ENCODE measurements around the gene AKAP13.

AKAP13 gene

DNA sequence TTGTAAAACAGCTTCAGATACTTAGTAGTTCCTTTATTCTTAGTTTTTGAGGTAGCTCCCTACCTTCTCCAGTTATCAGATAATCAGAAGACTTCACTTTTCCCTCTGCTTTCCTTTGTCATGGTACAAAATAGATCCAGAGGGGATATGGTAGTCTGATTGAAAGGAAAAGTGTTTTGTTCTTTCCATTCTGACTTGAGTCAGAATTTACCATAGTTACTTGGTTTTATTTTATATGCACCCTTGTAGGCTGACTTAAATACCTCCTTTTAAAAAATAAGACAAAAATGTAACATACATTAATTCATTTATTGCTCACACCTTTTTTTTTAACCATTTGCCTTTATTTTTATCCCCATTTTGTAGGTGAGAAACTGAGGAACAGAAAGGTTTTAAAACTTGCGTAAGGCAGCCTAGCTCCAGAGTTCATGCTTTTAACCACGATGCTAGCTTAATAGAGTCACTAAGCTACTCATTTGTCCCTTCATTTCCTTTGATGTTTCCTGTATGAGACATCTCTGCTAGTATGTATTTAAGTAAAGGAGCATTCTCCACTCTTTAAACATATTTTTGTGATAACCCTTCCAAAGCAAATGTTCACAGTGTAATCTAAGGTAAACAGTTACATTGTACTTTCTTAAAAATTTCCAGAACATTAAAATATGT is 226.9 kb downstream of the AKAP13 start:
- no peak for DNase-seq

DNA sequence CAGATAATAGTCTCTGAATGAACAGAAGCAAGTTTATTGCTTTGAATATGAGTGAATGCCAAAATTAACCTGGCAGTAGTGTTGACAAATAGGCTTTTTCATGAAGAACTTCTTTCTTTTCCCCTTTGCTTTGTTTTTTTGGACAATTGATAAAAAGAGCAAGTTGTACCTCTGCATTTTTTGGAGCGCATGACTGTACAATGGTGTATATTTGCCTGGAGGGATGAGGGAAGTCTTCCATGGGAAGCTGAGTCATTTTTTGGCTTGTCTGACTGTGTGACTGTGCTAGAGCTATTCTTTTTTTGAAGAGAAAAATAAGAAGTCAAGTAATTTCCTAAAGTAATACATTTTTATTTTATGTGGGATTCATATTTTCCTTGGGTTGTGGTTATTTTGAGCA is 227.4 kb downstream of the AKAP13 start:
- DNase-seq: no peak

DNA sequence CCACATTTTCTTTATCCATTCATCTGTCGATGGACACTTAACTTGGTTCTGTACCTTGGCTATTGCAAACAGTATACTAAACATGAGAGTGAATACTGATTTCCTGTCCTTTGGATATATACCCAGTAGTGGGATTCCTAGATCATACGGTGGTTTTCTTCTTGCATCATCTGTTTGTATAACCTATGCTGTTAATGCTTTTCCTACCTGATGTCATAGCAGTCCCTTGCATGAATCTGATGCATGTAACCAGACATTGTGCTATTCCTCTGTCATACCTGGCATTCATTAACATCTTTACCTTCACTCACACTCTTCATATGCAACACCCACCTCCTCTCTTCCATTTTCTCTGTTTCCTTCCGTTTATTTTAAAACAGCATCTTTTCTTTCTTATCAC is 229.1 kb downstream of the AKAP13 start:
- no peak for DNase-seq

DNA sequence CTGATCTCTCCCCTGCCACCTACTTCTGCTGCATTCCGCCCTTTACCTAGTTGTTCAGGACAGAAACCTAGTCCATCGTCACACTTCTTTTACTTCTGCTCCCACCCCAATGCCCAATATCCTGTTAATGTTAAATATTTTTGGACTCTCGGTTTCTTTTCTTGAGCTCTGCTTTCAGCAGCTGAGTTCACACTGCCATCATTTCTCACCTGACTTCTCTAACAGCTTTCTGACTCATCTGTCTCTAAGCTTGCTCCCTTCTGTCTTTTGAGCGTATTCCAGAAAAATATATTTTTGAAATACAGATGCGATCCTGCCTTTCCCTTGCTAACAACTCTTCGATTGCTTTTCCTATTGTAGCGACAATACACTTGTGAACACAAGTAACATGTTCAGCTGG is 231.0 kb downstream of the AKAP13 start:
- DNase-seq: no peak

DNA sequence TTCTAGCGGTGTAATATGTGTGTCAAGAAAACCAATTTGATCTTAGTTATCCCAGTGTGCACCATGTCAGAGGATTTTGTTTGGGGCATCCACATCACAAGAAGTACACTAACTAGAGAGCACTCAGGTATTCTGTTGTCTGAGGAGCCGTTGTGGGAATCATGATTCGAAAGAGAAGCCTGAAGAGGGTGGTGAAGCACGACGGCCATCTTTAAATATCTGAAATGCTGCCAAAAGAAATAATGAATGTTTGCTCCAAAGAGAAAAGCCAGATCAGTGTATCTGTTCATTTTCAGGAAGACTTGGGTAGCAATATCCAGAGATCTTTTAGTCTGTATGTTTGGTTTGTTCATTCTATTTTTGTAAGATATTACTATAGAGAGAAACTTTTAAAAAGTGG is 233.7 kb downstream of the AKAP13 start:
- DNase-seq: no peak

DNA sequence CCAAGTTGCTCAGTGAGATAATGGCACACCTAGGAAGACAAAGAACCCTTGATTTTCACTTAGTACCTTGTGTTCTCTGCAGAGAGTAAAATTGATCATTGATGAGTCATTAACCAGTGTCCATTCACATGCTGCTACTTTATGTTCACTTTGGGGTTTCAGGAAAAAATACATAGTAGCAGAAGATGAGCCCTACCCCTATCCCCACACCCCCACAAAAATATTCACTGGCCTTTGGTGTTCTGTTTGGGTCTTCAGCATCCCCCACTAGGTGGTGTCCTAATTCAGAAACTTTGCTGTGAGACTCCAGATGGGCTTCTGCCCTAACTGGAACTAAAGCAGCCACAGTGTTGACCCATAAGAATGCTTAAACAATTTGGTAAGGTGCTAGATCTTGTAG is 235.5 kb downstream of the AKAP13 start:
- no peak for DNase-seq

DNA sequence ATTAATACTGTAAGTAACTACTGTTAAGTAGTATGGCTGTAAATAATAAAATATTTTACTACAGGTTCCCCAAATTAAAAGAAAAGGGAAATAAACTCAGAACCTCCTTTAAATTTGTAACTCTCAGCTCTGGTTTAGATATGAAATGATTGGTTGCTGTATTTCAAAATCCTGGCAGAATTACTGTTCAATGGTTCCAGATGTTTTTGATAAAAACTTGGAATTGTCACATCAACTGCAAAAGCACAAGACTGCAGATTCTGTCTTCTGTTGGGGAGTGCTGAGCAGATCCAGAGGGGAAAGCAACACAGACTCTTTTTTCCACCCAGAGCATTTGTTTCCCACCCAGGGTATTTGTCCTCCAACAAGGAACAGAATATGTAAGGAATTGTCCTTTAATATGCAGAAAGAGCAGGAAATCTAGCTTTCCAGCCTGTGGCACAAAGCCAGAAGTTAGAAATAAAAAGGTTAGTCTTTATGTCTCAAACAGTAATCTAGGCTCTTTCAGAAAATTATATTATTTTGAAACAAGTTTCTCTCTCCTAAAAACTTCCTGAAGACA is 236.2 kb downstream of the AKAP13 start:
- no peak for DNase-seq

DNA sequence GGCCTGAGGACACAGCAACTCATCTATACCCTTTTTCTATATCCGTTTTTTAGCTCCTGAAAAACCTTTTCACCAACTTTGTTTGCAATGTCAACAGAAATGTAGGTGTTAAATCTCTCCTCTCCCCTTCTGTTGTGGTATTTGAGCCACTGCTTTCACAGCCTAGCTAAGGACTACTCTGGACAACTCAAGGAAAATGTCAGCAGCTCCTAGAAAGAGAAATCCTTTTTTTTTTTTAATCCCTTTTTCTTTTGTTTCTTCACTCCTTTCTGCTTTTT is 237.8 kb downstream of the AKAP13 start:
- no peak for DNase-seq

DNA sequence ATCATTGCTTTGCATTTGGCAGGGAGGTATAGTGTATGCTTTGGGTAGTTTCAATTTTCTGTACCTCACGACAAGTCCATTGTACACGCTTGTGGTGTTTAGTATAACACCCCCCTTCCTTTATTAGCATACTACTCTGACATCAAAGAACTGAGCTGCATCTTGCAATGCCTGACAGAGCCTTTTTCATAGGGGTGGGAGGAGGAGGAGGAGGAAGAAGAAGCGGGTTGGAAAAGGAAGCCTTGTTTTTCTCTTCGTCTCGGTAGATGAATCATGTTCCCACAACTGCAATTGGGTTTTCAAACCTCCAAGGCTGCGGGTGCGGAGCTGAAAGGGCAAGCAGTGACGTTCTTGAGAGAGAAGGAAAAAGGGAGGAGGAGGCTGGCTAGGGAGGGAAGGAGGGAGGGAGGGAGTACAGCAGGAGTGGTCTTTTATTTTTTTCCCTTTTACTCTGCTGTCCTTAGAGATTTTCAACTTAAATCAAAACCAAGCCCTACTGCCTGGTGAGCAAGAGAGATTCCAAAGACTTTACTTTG is 238.6 kb downstream of the AKAP13 start:
- no peak for DNase-seq

DNA sequence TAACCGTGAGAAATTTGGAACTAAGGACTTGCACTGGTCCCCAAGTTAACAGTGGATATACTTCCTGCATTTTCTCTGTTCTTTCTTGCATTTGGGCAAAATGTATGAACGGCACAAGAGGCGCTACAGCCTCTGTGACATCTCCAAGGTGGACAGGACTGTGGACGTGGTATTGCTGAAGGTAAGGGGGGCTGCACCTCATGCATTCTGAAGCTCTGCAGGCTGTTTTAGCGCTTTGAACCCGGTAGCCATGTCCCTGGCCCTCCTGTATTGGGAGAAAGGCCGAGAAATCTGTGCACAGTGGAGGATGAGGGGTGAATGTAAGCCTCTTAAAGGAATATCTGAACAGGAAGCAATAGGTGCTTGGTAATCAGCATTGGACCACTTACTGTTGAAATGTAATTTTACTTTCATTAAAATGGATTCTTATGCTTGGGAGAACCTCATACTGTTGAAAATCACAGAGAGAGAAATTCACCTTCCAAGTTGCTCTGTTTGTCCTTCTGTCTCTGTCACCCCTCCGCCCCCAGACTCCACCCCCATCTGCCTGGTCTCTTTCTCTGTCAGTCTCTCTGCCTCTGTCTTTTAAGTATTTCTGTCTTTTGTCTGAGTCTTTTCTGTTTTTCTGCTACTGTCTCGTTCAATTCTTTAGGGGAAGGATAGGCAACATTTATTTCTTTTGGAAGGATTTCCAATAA is 239.7 kb downstream of the AKAP13 start:
- DNase-seq: no peak

DNA sequence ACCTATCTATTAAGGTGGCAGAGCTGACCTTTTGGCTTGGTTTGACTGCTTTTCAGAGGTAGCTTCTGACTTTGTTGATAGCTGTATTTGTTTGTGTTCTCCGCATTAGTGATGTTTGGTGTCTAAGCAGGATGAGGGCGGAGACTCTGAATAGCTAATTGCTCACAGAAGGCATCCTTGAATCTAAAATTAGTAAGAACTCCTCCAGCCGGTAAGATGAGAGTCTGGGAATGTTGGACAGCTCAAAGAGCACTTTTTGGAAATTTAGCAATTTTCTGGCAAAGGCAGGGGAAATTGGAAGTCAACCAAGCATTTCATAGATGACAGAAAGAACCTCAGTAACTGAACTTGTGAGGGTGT is 240.3 kb downstream of the AKAP13 start:
- no peak for DNase-seq

DNA sequence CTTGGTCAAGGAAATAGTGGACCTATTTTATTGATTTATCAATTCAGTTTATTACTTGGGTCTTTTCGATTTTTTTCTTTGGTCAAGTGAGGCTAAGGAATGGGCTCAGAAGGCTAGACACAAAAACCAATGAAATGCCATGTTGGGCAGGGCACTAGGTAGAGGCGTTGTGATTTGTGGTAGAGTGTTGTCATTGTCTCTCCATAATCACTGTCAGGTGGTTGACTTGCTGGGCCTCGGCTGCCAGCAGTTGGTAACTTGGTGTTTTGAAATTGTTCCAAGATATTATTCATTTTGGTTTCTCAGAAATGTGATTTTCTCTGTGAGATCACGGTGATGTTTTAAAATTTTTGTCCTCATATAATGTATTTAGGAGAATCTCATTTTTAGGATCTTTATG is 240.7 kb downstream of the AKAP13 start:
- DNase-seq: no peak

DNA sequence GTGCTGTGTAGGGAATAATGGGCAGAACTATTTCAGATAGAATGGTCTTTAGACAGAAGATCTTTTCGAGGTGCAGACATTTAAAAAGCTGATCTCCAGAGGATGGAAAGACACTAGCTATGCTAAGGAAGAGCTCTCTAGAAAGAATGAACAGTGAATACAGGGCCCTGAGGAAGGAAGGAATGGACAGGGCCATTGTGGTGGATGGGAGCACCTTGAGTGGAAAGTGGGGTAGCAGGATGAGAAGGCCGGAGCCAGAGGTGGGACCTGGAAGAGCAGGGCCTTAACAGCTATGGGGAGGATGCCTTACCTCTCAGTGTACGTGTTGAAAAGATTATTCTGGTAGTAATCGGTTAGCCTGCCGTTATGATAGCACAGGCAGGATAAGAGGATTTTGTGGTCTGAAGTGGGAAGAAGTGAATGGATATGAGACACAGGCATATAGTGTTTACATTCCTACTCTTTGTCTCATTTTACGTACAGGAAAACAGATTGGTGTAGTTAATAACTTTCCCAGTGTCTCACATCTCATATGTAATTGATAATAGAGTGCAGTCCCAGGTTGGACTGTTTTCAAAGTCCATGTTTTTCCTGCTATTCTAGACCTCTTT is 241.9 kb downstream of the AKAP13 start:
- no peak for DNase-seq

DNA sequence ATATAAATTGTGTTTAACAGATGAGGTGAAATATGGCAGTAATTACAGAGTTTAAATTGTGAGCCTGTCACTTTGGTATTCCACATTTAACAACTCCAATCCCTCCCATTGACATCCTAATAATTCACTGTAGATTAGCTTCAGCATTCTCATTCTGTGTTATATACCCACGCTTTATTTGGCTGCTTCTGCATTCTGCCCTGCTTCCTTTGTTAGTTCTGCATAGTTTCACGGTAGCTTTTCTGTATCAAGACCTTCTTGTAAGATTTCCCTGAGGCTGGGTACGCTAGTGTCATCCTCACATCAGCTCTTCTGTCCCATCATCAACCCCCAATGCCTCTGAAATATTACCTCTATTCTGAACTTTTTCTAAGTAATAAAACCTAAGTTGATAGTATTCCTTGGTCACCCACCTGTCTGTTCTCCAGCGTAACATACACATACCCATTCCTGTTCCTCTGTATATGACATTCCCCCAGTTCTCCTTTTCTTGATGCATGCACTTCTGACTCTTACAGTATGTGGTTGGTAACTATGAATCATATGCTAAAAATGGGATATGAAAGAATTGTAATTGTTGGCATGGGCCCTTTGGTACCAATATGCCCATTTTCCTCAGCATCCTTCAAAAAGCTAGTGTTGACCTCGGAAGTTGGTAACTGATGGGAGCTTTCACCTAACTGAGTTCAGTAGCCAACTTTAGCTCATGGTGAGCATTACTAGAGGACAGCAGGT is 243.1 kb downstream of the AKAP13 start:
- no peak for DNase-seq

DNA sequence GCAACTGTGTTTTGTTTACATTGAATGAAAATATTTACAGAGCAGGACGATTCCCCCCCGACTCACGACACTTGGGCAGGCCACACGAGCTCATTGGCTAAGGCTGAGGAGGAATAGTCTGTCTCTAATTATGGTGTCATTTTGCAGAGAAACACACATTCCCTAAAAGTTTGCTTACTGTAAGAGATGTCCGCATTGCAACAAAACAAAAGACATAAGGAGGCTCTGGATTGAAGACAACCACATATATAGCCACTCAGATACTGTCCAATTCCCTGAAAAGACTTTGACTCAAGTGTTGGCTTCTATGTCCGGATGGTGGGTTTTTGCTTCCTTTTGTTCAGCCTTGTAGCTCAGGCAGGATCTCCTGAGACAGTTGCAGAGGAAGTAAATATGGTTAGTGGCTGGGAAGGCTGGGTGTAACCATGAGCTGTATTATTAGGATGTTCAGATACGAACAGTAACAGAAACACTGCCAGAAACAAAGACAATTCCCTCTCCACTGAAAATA is 243.9 kb downstream of the AKAP13 start:
- DNase-seq: no peak

DNA sequence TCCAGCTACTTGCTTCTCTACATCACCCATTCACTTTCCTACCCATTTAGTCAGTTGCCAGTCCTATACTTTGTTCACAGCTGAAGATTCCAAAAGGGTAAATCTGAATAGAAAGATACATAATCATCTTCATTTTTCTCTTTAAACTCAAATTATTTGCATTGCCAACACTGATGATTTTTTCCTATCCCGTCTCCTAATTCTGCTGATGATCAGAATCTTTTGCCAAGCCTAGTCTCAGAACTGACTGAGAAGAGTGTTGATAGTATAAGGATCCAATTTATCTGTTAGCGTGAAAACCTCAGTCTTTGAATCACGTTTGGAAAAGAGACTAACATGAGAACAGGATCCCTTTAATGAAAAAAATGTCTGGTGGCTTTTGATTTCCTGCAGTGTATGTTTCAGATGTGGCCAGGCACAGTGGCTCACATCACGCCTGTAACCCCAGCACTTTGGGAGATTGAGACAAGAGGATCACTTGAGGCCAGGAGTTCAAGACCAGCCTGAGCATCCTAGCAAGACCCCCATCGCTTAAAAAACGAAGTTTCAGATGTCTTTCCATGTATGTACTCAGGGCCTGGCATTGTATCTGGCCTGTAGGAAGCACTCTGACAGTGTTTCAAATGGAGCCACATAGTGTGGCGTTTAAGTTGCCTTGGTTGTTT is 244.9 kb downstream of the AKAP13 start:
- no peak for DNase-seq

DNA sequence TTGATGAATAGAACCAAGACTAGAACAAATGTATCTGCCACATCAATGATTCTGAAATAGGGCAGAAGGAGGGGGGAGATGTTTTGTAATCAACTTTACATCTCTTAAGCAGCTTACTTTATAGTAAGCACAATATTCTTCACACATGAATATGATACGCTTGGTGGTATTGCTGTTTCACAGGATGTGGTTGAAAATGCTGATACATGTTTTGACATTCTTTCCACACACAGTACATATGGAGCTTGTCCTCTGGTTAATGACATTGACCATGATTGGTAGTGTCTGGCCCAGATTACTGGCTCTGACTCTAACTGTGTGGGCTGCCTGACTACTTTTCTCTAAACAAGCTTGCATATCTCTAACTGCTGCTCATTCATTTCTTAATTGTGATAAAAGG is 245.5 kb downstream of the AKAP13 start:
- DNase-seq: no peak

DNA sequence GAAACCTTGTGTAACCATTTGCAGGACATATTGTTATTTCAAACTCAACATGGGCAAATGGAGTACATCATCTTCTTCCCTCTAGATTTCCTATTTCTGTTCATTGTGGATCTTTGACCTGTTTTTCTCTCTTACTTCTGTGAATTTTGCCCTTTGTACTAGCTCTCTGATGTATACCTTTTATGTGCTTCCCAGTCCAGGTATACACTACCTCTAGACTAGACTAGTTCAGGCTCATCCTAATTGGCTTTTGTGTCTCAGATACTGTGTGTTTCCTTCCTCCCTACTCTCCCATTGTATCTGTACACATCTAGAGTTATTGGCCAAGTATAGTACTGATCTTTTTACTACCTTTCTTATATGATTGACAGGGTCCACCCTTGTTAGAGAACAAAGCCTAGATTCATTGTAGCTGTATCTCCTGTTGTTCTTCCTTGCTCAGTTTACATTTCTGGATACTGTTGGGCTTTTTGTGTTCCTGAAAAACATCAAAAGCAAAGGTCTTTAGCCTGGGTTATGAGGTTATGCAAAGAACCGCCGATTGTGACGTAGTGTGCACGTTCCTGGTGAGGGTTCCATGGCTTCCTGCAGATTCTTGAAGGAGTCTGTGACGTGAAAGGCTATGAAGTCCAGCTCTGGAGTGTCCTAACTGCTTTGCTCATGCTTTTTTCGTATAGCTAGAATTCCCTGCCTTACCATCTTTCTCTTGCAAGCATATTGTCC is 247.0 kb downstream of the AKAP13 start:
- no peak for DNase-seq

DNA sequence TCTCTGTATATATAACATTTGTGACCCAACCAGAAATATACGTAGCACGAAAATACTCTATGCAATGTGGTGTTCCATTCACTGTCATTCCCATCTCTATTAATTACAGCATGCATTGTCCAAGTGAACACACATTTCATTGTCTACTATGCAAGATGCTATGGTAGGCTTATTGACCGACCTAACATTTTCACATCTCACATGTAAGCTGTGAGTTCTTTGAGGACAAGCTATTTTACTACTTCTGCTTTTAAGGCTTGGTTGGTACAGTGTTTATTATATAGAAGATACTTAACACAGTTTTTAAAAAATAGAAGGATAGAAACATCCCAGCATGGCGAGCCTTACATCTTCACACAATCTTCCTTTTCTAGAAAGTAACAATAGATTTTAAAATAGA is 249.9 kb downstream of the AKAP13 start:
- DNase-seq: no peak

DNA sequence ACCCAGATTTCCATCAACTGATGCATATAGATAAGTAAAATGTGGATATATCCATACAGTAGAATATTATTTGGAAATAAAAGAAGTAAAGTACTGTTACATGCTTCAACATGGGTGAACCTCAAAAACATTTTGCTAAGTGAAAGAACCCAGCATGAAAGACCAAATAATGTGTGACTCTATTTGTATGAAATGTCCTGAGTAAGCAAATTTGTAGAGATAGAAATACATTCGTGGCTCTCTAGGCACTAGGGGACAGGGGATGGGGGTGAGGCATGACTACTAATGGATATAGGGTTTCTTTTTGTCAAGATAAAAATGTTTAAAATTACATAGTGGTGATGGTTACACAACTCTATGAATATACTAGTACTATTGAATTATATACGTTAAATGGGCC is 250.6 kb downstream of the AKAP13 start:
- DNase-seq: no peak

DNA sequence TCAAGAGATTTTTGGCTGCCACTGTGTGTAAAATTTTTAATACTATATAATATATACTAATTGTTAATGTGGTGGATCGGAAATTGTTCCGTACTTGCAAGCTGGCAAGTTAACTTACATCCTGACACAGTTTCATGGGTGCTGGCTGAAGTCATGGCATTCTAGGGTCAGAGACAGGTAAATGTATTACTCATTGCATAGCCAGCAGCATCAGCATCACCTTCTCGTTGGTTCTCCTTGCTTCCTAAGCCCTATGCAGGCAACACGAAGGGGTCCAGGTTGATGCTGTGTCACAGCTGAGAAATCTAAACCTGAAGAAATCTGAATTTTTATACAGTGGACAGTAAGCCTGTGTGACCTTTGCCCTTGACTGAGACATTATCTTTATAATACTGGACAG is 251.6 kb downstream of the AKAP13 start:
- DNase-seq: no peak

DNA sequence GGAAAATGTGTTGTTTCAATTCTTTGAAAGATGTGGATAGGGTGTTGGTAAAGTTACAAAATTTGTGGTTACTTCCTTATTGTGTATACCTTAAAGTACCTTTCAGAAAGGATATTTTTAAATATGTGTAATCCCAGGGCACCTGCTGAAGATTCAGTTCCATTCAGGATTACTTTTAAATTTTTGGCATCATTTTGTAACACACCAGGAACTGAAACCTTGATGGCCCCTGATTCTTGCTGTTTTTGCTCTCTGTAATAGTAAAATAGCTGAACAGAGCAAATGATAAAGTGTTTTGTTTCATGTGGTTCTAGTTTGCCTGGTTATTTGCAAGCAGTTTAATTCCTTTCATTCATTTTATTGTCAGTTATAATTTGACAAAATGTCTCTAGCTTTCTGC is 253.5 kb downstream of the AKAP13 start:
- no peak for DNase-seq

Measured in DMS53 (cell line).